Measurements from ENCODE around the gene SLC20A1. TPM values are rescaled to one million over a fixed set of nuclear protein-coding genes. Genes with fewer than 3 reads are reported as not detected.

SLC20A1 gene
- total RNA-seq, 1 donor from 2014 or later = 18.4 TPM

GRCh38 chr2:112710956-112711750 lies 65.4 kb downstream of the SLC20A1 start:
- no peak overlapping the region for H3K4me3 ChIP-seq
- no peaks in the 10 kb centered on the region for H3K36me3 ChIP-seq
- DNase-seq (ENCODE audit: low spot score in 2 of 2) = no peak
- H3K4me1 ChIP-seq = no peaks in the 10 kb centered on the region
- intact Hi-C loops (cut with DNase I) = no loop called here
- H3K27ac ChIP-seq = no peak overlapping the region
- no peaks in the 10 kb centered on the region for H3K9me3 ChIP-seq
- no peak for TF ChIP-seq CTCF (IDR thresholded peaks at IDR 0.05)
- no peaks in the 10 kb centered on the region for H3K27me3 ChIP-seq

- no peak for DNase-seq (ENCODE audit: low spot score in 2 of 2)
- Histone ChIP-seq H3K27me3 (no peaks in the 10 kb centered on the region), H3K27ac (no peak overlapping the region), H3K36me3 (no peaks in the 10 kb centered on the region), H3K4me1 (no peaks in the 10 kb centered on the region), H3K9me3 (no peaks in the 10 kb centered on the region), H3K4me3 (no peak overlapping the region)
- TF ChIP-seq CTCF (IDR thresholded peaks at IDR 0.05) = no peak
- intact Hi-C loops (cut with DNase I) = no loop called here
Measured at GRCh38 chr2:112712465-112712864, 66.7 kb downstream of the SLC20A1 start.

GRCh38 chr2:112712903-112713584 lies 67.3 kb downstream of the SLC20A1 start:
- Histone ChIP-seq H3K9me3 (no peaks in the 10 kb centered on the region), H3K4me3 (no peak overlapping the region), H3K36me3 (no peaks in the 10 kb centered on the region), H3K4me1 (no peaks in the 10 kb centered on the region), H3K27ac (no peak overlapping the region), H3K27me3 (no peaks in the 10 kb centered on the region)
- no peak for DNase-seq (ENCODE audit: low spot score in 2 of 2)
- no peak for TF ChIP-seq CTCF (IDR thresholded peaks at IDR 0.05)
- intact Hi-C loops (cut with DNase I) = no loop called here

Other genes with a start within 250 kb of the SLC20A1 start
- 8.2 TPM for gene RGPD8, start 212.3 kb upstream of the SLC20A1 start, total RNA-seq
- gene TTL, start 163.8 kb upstream of the SLC20A1 start, total RNA-seq = 3.2 TPM
- gene POLR1B, start 103.5 kb upstream of the SLC20A1 start, total RNA-seq = 3.6 TPM
- gene CHCHD5, start 61.3 kb upstream of the SLC20A1 start, total RNA-seq = 26.5 TPM
- not detected for gene NT5DC4, start 75.1 kb downstream of the SLC20A1 start, total RNA-seq
- gene CKAP2L, start 118.7 kb downstream of the SLC20A1 start, total RNA-seq = not detected
- not detected for gene IL1A, start 138.6 kb downstream of the SLC20A1 start, total RNA-seq
- not detected for gene IL1B, start 190.8 kb downstream of the SLC20A1 start, total RNA-seq